HG03045 (cell line): ENCODE data around the gene NQO2.
A peak's percentile ranks its signal among the peaks of the same experiment; 100 is the strongest.

Experiments used
- ATAC-seq: cut with Tn5 transposase; IDR thresholded peaks from one replicate; pipeline ENCODE4 v1.9.1; 2021; ENCODE audit warnings: mild to moderate bottlenecking, moderate library complexity; ENCODE audit not compliant: unreplicated experiment

The NQO2 gene

GRCh38 chr6:2999618-3000557 lies at the start of gene NQO2:
Gene NQO2 (plus strand): TSS chr6:2999894. CDS start chr6:3006553, 6,659 bp downstream.
- ATAC-seq, result peak; percentile 72

GRCh38 chr6:2950713-2951112 lies 49.0 kb upstream of the NQO2 start:
- ATAC-seq, result no peak

GRCh38 chr6:2951728-2952127 lies 48.0 kb upstream of the NQO2 start:
- no peak for ATAC-seq

- no peak for ATAC-seq
Measured at GRCh38 chr6:2952557-2953095, 47.1 kb upstream of the NQO2 start.

- ATAC-seq, result no peak
Measured at GRCh38 chr6:2953098-2953497, 46.6 kb upstream of the NQO2 start.

GRCh38 chr6:2956930-2957685 lies 42.6 kb upstream of the NQO2 start:
- ATAC-seq, result no peak

GRCh38 chr6:2957696-2958330 lies 41.9 kb upstream of the NQO2 start:
- ATAC-seq, result no peak

GRCh38 chr6:2958331-2958711 lies 41.4 kb upstream of the NQO2 start:
- no peak for ATAC-seq

GRCh38 chr6:2958776-2959175 lies 40.9 kb upstream of the NQO2 start:
- ATAC-seq, result no peak

- ATAC-seq, result no peak
Measured at GRCh38 chr6:2959909-2960719, 39.6 kb upstream of the NQO2 start.

- no peak for ATAC-seq
Measured at GRCh38 chr6:2960935-2961334, 38.8 kb upstream of the NQO2 start.

- ATAC-seq, result no peak
Measured at GRCh38 chr6:2961506-2961905, 38.2 kb upstream of the NQO2 start.

- ATAC-seq, result no peak
Measured at GRCh38 chr6:2962004-2962403, 37.7 kb upstream of the NQO2 start.

GRCh38 chr6:2962636-2963035 lies 37.1 kb upstream of the NQO2 start:
- ATAC-seq, result no peak

GRCh38 chr6:2963756-2964155 lies 35.9 kb upstream of the NQO2 start:
- ATAC-seq, result no peak

- ATAC-seq, result no peak
Measured at GRCh38 chr6:2964793-2965505, 34.7 kb upstream of the NQO2 start.

- no peak for ATAC-seq
Measured at GRCh38 chr6:2966347-2966746, 33.3 kb upstream of the NQO2 start.

GRCh38 chr6:2967936-2968335 lies 31.8 kb upstream of the NQO2 start:
- no peak for ATAC-seq

GRCh38 chr6:2968600-2969135 lies 31.0 kb upstream of the NQO2 start:
- ATAC-seq, result no peak

- ATAC-seq, result no peak
Measured at GRCh38 chr6:2969549-2969948, 30.1 kb upstream of the NQO2 start.
